HG03457 (cell line): ENCODE measurements around the gene NAXD.

Source experiments
- ATAC-seq: cut with Tn5 transposase; IDR thresholded peaks from one replicate; pipeline ENCODE4 v1.9.1; 2021; ENCODE audit warnings: moderate number of reproducible peaks; ENCODE audit not compliant: unreplicated experiment

Gene NAXD

DNA sequence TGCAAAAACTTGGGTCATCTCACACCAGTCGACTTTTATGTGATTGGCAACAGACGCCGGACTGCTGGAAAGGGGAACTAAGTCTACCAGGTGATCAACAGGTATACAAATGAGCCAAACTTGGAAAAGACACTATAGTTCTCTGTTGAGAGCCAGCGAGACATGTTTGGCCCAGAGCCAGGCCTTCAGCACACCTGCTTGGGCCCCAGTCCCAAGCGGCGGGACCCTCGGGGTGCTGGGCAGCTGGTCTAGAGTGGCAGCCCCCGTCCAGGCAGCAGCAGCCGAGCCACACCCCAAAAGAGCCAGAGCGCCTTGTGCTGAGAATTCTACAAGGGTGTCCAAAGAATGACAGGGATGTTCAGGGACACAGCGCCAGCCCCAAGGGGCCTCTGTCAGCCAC lies 28.0 kb downstream of the NAXD start:
- ATAC-seq, result no peak

DNA sequence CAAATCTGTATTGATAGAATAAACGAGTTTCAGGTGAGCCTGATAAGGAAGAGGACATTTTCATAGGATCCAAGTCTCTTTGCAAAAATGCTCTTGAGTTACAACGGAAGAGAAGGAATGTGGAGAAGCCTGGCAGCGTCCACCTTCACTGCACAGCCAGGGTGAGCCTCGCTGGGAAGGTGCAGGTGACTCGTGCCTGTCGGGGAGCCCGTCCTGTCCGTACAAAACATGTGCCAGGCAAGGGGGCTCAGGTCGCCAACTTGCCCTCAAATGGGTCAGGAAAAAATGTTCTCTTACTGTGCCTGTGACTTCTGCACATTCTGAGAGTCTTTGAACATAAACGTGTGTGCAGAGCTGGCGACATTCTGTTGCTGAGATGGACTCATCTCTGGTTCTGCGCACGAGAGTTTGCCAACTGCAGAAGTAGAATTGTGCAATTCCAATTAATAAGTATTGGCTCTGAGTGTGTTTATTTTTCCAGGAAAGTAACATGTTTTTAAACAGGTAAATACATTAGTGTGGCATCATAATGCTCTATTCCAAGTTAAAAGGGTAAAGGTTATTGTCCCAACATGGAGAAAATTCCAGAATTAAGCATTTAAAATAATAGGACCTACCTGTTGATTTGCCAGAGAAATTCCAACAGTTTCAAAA lies 28.6 kb downstream of the NAXD start:
- ATAC-seq, result no peak

DNA sequence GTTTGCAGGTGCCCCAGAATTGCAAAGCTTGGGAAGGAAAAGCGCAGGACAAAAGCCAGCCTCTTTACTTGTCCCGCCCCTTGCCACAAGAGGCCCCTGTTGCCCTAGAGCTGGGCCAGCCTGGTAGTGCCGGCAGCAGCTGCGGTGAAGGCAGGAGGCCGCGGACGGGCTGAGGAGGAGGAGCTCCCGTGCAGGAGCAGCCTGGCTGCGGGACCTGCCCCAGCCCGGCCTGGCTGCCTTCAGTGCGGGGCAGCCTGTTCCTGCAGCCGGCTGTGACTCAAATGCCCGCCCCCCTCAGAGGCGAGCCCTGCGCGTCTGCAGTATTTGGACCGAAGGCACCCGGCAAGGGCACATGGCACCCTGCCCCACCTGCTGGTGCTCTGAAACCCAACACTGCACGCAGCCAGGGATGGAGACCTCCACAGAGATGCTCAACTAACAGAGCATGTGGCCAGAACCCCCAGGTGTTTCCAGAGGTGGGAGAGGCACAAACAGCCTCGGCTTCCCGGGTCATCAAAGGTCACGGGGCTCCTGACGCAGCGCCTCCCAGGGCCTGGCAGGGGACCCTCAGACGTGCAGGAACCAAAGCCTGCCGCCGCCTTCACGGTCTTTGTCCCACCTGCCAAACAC lies 29.7 kb downstream of the NAXD start:
- peak; percentile 74 for ATAC-seq

DNA sequence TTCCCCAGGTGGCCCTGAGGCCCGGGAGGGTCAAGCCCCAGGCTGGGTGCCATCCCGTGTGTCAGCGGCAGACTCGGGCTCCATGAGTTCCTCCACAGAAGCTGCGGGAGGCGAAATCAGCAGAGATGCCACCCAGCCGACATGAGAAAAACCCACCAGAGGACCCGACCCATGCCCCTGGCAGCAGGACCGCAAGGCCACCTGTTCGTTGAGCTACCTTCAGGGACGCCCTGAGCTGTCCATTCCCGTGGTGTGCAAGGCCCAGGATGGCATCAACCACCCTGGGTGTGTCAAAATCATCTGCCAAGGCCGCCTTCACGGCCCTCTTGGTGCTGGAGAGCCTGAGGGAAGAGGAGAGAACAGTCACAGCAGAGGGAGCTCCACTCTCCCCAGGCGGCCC lies 30.4 kb downstream of the NAXD start:
- no peak for ATAC-seq

DNA sequence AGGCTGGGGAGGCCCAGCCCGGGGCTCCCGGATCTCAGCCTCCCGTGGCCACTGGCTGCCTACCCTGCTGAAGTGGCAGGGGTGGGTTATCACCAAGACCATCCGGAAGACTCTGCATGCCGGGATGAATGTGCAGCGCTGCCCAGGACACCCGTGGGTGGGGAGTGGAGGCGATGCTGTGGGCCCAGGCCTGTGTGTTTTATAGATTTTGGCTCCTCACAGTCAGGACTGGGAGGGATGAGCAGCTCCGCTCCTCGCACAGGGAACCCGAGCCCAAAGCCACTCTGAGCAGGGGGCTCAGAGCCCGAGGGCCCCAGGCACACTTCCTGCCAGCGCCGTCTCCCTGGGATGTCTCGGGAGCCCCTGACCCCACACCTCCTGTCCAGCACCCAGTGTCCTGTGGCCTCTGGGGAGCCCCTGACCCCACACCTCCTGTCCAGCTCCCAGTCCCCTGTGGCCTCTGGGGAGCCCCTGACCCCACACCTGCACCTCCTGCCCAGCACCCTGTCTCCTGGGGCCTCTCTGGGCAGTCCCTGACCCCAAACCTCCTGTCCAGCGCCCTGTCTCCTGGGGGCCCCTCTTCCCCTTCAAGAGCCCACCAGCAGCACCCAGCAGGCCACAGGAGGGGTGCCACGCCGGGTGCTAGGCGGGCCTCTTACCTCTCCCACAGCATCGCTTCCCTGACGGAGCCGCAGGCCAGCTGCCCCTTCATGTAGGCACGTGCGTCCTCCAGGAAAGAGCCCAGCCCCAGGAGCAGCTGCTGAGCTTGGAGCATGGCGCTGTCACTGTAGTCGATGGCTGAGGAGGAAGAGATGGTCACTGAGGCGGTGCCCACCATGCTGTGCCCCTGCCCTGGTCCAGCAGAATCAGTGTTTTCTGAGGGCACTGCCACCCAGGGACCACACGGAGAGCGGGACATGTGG lies 31.4 kb downstream of the NAXD start:
- no peak for ATAC-seq

DNA sequence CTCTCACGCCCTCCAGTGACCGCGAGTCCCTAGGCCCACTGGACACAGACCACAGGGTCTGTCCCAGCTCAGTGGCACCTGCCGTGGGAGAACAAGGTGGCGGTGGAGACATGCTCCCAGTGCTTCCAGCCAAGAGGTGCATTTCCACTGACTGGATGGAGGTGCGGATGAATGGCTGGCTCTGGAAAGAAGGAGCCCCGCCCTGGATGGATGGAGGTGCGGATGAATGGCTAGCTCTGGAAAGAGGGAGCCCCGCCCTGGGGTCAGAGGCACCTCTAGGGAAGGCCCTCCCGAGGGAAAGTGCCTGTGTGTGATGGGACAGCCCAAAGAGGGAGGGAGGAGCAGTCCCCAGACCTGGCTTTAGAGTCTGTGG lies 32.0 kb downstream of the NAXD start:
- ATAC-seq, result no peak

DNA sequence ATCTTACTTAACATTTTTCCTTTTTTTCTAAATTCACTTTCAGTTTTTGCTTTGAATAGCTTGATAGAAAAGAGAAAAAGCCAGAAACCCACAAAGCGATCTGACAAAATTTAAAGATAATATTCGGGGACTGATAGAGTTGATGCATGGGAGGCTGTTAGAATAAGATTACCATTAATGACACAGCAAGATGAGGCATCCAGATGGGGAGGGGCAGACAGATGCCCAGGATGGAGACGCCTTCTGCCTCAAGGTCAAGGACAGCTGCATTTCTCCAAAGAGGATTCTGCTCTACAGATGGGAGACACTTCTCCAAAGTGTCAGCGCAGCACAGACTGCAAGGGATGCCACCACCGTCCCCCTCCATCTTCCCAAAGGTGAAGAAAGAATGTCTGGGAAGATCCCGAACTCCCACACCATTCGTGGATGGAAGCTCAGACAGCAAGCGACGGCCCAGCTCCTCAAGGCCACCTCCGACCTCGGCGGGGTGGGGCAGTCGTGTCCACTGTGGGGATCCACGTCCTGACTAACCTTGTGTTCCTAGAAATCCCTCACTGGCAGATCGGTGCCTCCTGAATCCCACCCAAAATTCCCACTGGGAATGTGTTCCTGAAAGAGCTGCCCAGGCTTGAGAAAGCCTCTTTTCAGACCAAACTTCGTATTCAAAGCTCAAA lies 32.9 kb downstream of the NAXD start:
- no peak for ATAC-seq

DNA sequence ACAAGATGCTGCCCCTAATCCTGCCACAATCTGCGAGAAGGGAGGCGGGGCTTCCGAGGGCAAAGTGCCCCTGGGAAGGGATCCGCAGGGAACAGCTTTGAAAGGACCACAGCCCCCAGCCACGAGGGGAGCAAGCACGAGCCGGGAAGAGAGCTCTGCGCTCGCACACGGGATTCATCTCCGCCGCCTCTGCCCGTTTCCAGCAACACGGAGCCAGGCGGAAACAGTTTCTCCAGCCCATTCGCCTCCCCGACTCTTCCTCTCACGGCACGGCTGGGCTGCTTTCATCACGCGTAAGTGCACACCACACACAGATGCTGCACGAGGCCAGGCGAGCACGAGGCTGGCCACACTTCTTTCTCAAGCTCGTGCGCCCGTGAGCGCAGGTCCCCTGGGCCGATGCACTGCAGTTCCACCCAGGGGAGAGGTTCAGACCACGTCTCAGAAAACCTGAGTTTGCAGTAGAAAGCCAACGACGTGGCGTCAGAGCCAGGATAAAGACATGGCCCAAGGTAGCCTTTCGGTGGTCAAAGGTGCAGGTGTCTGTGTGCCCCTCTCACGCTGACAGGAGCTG lies 33.6 kb downstream of the NAXD start:
- no peak for ATAC-seq

DNA sequence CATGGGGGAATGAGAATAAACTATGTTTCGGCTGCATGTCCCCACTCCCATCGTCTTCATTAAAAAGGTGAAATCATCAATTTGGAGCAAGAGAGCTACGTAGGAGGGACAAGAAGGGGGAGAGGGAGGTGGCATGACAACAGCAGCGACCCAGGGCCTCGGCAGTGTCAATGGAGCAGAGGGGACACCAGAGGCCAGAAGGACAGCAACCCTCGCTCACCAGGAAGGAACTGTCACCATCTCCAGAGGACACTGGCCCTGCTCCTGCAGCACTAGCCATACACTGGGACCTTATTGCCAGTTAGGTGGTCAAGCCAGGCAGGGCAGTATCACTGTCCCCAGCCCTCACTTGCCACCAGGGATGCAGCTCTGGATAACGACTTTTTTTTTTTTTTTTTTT lies 34.2 kb downstream of the NAXD start:
- no peak for ATAC-seq

DNA sequence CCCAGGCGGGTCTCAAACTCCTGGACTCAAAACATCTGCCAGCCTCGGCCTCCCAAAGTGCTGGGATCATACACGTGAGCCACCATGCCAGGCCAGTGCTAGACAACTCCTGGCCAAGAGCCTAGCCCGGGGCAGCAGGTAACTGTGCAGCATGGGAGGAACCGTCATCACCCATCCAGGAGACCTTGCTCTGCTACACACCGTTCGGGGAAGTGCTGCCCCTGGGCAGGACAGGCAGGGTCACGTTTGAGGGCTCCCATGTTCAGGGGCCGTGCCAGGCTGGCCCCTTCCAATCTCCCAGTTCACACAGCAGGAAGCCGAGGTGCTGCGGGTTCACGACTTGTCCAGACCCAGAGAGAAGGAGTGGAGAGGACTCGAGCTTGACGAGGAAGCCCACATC lies 35.1 kb downstream of the NAXD start:
- ATAC-seq, result no peak

DNA sequence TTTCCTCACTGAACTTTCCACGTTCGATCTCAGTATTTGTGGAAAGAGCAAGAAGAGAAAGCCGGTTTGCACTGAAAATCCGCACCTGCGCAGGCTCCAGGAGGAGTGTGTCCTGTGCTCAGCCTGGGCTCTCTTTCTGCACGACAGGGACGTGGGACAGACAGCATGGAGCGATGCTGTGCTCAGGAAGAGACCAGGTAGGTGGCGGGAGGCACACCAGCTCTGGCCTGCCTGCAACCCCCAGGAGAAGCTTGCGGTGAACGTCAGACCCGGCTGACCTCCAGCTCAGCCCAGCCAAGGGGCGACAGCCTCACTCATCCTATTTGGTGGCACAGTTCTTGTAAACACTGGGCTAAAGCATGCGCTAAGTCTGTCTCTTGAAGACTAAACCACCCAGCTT lies 35.9 kb downstream of the NAXD start:
- no peak for ATAC-seq

DNA sequence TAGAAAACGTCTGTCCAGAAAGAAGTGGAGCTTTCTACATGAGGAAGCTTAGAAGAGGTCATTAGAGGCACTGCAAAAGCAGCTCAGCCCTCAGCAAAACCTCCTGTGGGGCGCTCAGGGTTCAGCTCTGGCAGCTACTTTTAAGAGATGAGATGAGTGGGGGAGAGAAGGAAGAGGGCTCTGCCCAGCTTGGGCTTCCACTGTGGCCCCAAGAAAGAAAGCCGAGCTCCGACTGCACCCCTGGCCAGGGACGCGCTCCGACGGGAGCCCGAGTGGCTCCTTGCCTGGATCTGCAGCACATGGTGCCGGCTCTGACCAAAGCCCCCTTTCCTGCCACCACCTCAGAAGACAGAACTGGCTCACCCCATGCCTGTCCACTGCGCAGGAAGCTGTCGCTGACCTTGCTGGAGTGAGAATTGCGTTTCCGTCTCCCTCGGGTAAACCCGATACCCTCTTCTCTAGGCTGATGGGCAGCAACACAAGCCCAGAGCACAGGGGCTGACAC lies 36.4 kb downstream of the NAXD start:
- no peak for ATAC-seq

DNA sequence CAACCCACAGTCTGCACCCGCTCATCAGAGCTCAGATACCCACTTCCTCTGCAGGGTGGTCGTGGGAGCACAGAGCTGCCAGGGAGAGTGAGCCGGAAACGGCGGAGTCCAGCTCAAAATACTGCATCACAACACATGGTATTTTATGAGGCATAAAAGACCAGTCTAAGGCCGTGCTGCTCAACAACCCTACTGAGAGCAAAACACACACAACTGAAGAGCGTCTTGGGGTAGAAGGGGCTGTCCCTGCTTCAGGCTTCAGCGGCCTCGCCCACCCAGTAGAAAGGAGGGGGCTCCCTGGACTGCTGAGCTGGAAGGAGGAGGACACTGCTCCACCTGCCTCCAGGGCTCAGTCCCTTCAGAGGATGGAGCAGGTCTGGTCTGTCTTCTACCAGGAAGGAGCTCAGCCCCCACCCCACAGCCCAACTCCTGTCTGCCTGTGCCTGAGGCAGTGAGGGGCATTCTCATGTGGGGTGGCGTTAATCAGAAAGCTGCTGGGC lies 36.9 kb downstream of the NAXD start:
- no peak for ATAC-seq

DNA sequence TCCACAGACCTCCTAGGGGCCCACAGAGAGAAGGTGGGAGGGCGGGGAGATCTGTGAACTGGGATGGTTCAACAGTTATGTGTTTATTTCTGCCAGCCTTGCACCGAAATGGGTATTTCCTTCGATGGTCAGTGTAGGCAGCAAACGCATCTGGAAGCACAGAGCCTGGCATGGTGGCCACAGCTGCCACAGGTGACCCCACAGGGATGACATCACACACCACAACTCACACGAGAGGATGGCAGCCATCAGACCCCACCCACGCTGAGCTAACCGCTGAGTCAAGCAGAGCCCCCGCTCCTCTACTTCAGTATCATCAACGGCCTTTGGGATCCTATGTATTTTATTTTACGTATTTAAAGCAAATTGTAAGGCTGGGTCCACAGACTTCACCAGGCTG lies 37.4 kb downstream of the NAXD start:
- ATAC-seq, result no peak

DNA sequence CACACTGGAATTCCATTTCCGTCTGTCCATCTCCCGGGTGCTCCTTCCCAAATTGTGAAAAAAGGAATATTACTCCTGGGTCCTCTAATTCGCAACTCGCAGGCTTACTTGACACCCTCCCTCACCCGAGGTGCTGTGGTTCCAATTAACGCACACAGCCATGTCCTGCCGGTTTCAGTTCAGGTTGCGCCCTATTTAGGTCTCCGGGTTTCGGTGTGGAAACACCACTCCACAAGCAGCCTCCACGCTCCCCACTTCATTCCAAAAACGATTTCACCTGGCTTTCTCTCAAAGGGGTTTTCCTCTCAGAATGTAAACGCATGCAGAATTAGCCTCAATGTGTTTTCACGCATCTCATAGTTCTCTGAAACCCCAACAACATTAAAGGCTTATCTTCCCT lies 37.9 kb downstream of the NAXD start:
- ATAC-seq, result no peak

DNA sequence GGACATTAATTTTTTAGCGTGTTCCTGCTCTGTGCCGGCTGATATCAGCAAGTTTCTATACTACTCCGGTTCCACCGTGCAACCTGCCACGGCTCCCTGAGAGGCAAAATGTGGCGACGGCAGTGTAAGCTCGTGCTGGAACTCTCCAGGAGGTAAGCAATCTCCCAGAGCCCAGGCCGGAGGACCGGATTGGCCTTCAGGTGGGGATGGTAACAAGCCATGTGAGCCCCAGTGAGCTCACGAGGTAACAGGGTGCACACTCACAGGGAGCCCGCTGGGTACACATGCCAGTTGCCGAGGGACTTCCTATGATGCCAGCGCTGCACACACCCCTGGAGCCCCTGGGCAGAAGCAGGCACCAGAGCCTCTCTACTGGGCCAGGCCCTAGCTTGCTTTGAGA lies 38.5 kb downstream of the NAXD start:
- ATAC-seq, result no peak

DNA sequence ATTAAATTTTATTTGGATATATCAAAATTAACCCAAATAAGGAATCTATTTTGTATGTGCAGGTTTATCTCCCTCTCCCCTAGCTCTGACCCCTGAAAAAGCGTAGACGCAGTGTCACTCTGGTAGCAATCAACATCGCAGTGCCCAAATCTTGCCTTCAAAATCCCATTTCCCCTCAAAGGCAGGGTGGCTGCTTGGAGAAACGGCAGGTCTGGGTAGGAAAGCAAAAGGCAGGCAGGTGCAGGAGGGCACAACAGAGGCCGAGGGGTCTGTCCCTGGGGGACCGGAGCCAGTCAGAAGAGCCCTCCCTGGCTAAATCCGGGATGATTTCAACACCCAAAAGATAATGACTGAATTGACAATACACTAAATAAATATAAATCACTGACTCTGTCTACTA lies 41.9 kb downstream of the NAXD start:
- no peak for ATAC-seq

DNA sequence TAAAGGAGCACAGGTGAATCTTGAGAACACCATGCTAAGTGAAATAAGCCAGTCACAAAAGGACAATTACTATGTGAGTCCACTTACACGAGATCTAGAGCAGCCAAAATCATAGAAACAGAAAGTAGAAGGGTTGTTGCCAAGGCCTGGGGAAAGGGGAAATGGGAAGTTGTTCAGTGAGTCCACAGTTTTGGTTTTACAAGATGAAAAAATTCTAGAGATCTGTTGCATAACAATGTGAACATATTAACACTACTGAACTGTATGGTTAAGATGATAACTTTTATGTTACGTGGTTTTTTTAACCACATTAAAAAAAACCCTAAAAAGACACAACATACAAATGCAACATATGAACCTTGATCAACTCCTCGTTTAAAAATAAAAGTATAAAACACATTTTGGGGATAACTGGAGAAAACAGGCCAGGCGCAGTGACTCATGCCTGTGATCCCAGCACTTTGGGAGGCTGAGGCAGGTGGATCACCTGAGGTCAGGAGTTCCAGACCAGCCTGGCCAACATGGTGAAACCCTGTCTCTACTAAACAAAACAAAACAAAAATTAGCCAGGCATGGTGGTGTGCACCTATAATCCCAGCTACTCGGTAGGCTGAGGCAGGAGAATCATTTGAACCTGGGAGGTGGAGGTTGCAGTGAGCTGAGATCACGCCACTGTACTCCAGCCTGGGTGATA lies 43.0 kb downstream of the NAXD start:
- peak; percentile 74 for ATAC-seq

DNA sequence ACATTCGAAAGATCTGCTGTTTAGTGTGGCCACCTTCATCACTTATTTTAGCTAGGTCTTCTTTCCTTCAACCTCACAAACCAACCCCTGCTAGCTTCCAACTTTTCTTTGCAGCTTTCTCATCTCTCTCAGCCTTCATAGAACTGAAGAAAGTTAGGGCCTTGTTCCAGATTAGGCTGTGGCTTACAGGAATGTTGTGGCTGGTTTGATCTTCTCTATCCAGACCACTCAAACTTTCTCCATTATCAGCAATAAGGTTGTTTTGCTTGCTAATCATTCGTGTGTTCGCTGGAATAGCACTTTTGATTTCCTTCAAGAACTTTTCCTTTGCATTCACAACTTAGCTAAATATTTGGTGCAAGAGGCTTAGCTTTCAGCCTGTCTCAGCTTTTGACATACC lies 45.9 kb downstream of the NAXD start:
- ATAC-seq, result no peak

DNA sequence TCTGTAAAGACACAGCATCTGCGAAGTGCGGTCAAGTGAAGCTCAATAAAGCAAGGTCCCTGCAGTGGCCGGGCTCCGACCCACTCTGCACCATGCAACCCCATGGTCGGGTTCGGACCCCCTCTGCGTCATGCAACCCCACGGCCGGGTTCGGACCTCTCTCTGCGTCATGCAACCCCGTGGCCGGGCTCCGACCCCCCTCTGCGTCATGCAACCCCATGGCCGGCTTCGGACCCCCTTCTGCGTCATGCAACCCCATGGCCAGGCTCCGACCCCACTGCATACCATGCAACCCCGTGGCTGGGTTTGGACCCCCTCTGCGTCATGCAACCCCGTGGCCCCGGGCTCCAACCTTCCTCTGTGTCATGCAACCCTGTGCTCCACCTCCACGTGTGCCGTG lies 46.7 kb downstream of the NAXD start:
- no peak for ATAC-seq
